Panc1 (cell line): ENCODE data around the gene GBF1. TPM values are rescaled to one million over a fixed set of nuclear protein-coding genes. Genes with fewer than 3 reads are reported as not detected.

Experiments
- ATAC-seq: fragments of 200-7000 bp; cut with Tn5 transposase; 2 replicates; pipeline ENCODE4 v1.9.1; 2020; ENCODE audit warnings: mild to moderate bottlenecking, moderate library complexity
- BruUV-seq: library from RNA; stranded (reverse); fragments of 400-500 nt; replicated peaks from 2 replicates; lab custom pipeline; 2021; lab: Mats Ljungman, UMichigan
- CTCF ChIA-PET: fragments of 300-600 bp; sonication (Branson Sonifier 250); formaldehyde crosslinking; loops from one replicate; lab custom pipeline; 2022; ENCODE audit warnings: antibody characterized with exemption; lab: Charles Lee
- POLR2A ChIA-PET: fragments of 300-600 bp; sonication (Branson Sonifier 250); formaldehyde crosslinking; loops from one replicate; lab custom pipeline; 2022; ENCODE audit warnings: antibody characterized with exemption; lab: Charles Lee
- DNase-seq: peaks from one replicate; pipeline ENCODE4 v3.0.0-alpha.2; 2010; ENCODE audit warnings: low read depth, low spot score
- H3K27ac ChIP-seq: 2 replicates; pipeline ENCODE4 v1.5.1; 2011; ENCODE audit warnings: mild to moderate bottlenecking, low read length, inconsistent platforms
- H3K27me3 ChIP-seq: fragments of 200-500 bp; sonication (Bioruptor generic); 2 replicates; pipeline ENCODE4 v1.6.0; 2014; ENCODE audit warnings: low read length, inconsistent platforms; ENCODE audit not compliant: control insufficient read depth, insufficient read depth
- H3K36me3 ChIP-seq: fragments of 200-500 bp; sonication (Bioruptor generic); 2 replicates; pipeline ENCODE4 v1.5.1; 2014; ENCODE audit warnings: inconsistent platforms, mild to moderate bottlenecking, low read length, moderate library complexity; ENCODE audit not compliant: control insufficient read depth, insufficient read depth
- H3K4me1 ChIP-seq: 2 replicates; pipeline ENCODE4 v1.5.1; 2011; ENCODE audit warnings: inconsistent platforms, mild to moderate bottlenecking, low read length, moderate library complexity; ENCODE audit not compliant: control insufficient read depth, insufficient read depth
- H3K4me3 ChIP-seq, 2 experiments: 2 replicates each; pipeline ENCODE4 v1.5.1; 2011 to 2012; ENCODE audit warnings: low read depth in 2 of 2, low read length in 2 of 2, mild to moderate bottlenecking in 2 of 2, inconsistent platforms in 1 of 2, moderate library complexity in 1 of 2
- H3K9me3 ChIP-seq: fragments of 200-500 bp; sonication (Bioruptor generic); 2 replicates; pipeline ENCODE4 v1.5.1; 2014; ENCODE audit warnings: low read depth, mild to moderate bottlenecking, inconsistent platforms, low read length, moderate library complexity; ENCODE audit not compliant: control insufficient read depth, insufficient read depth
- CTCF ChIP-seq: fragments of 450-650 bp; IDR thresholded peaks from 2 replicates; pipeline ENCODE4 v1.5.1; 2017; ENCODE audit warnings: mild to moderate bottlenecking
- POLR2AphosphoS5 ChIP-seq: IDR thresholded peaks from 2 replicates; pipeline ENCODE4 v1.6.1; 2012; ENCODE audit warnings: mild to moderate bottlenecking, low read depth, low read length, moderate library complexity
- REST ChIP-seq, 2 experiments: IDR thresholded peaks; 2 replicates each; pipeline ENCODE4 v1.6.1; 2011 to 2012; ENCODE audit warnings: low read depth in 2 of 2, control low read depth in 1 of 2, low read length in 1 of 2, mild to moderate bottlenecking in 1 of 2, moderate library complexity in 1 of 2; ENCODE audit not compliant: insufficient read depth in 1 of 2
- SIN3A ChIP-seq: IDR thresholded peaks from 2 replicates; pipeline ENCODE4 v1.6.1; 2012; ENCODE audit warnings: low read depth, mild to moderate bottlenecking, low read length, moderate library complexity, borderline replicate concordance; ENCODE audit not compliant: insufficient read depth
- TCF7L2 ChIP-seq: IDR thresholded peaks from 2 replicates; pipeline ENCODE4 v1.6.1; 2011; ENCODE audit warnings: mild to moderate bottlenecking, low read depth, low read length, inconsistent platforms
- in situ Hi-C: cut with HindIII; loops from 2 replicates; pipeline ENCODE4 v1.10.0; 2016; ENCODE audit warnings: low sequenced_read_pairs, low pct_unique_long_range_greater_than_20kb
- intact Hi-C: fragments of 100-400 bp; cut with micrococcal nuclease; formaldehyde crosslinking; loops from one replicate; pipeline ENCODE4 v1.10.0; 2022; ENCODE audit not compliant: unreplicated experiment
- total RNA-seq: library from RNA; stranded (reverse); gene quantifications from one replicate; pipeline ENCODE4 v1.2.1, GENCODE V29; 2021; ENCODE audit not compliant: unreplicated experiment

Gene GBF1
- total RNA-seq, 1 experiment from 2014 or later = 65.0 TPM

GRCh38 chr10:102324061-102324460 is 78.7 kb downstream of the GBF1 start:
- H3K4me3 ChIP-seq = no peak overlapping the region
- no peaks in the 10 kb centered on the region for H3K27me3 ChIP-seq
- H3K9me3 ChIP-seq = no peaks in the 10 kb centered on the region
- intact Hi-C loops (no loop called here), in situ Hi-C loops (no loop called here)
- no peak overlapping the region for H3K27ac ChIP-seq
- DNase-seq = no peak
- TF ChIP-seq TCF7L2 (no peak), CTCF (no peak), SIN3A (no peak), POLR2AphosphoS5 (no peak), REST (IDR thresholded peaks at IDR 0.05; ENCODE audit: insufficient read depth in 1 of 2, low read depth in 2 of 2, low read length in 1 of 2) (no peak)
- ChIA-PET CTCF (no interaction called here), POLR2A (interaction anchor here (0.7 kb wide), 1 partner anchor 917 kb away, joined by 6 read pairs; no protein-coding TSS in a partner anchor)
- no peaks in the 10 kb centered on the region for H3K4me1 ChIP-seq
- peak; percentile 63; the same call in 1 of the 2 replicates for ATAC-seq
- H3K36me3 ChIP-seq = no peaks in the 10 kb centered on the region
- BruUV-seq = no TSS peak

GRCh38 chr10:102326031-102326430 is 80.7 kb downstream of the GBF1 start:
- DNase-seq = no peak
- no peak overlapping the region for H3K27ac ChIP-seq
- intact Hi-C loops = no loop called here
- no peak overlapping the region for H3K4me3 ChIP-seq
- no peaks in the 10 kb centered on the region for H3K27me3 ChIP-seq
- H3K36me3 ChIP-seq = no peaks in the 10 kb centered on the region
- ATAC-seq = no peak
- no peak for TF ChIP-seq TCF7L2
- POLR2A ChIA-PET = no interaction called here
- no peaks in the 10 kb centered on the region for H3K9me3 ChIP-seq
- no peaks in the 10 kb centered on the region for H3K4me1 ChIP-seq
- CTCF ChIA-PET = no interaction called here
- in situ Hi-C loops = no loop called here
- no TSS peak for BruUV-seq

GRCh38 chr10:102327002-102327401 is 81.7 kb downstream of the GBF1 start:
- intact Hi-C loops = no loop called here
- H3K27me3 ChIP-seq = no peaks in the 10 kb centered on the region
- no peak overlapping the region for H3K27ac ChIP-seq
- DNase-seq = no peak
- in situ Hi-C loops = no loop called here
- no peaks in the 10 kb centered on the region for H3K4me1 ChIP-seq
- no peak for ATAC-seq
- H3K9me3 ChIP-seq = no peaks in the 10 kb centered on the region
- no peaks in the 10 kb centered on the region for H3K36me3 ChIP-seq
- CTCF ChIA-PET = interaction anchor here (0.5 kb wide), 1 partner anchor 376 kb away, joined by 7 read pairs; no protein-coding TSS in a partner anchor
- POLR2A ChIA-PET = no interaction called here
- no TSS peak for BruUV-seq
- no peak for TF ChIP-seq CTCF
- no peak for TF ChIP-seq TCF7L2
- TF ChIP-seq SIN3A = no peak
- no peak for TF ChIP-seq REST (IDR thresholded peaks at IDR 0.05; ENCODE audit: insufficient read depth in 1 of 2, low read depth in 2 of 2, low read length in 1 of 2)
- no peak for TF ChIP-seq POLR2AphosphoS5
- H3K4me3 ChIP-seq = no peak overlapping the region
